Mucosa of gallbladder (tissue), 1 donor: Measurements from ENCODE around the gene AHCYL1. TPM values are rescaled to one million over a fixed set of nuclear protein-coding genes. Genes with fewer than 3 reads are reported as not detected.
"Not testable (repeated sequence)": the region's sequence is repeated elsewhere in the genome, so short reads cannot be mapped to it uniquely, and the experiment has no call there.

ENCODE experiments used
- DNase-seq: peaks from one replicate; pipeline ENCODE4 v3.0.0-alpha.2; 2020; ENCODE audit warnings: low spot score
- total RNA-seq: library from RNA; stranded (reverse); gene quantifications from one replicate; pipeline ENCODE4 v1.2.1, GENCODE V29; 2021
- donor health status: DM: no; HTN: no; CAD: no.

Gene AHCYL1
- total RNA-seq, 1 donor from 2014 or later: 166 TPM

DNA sequence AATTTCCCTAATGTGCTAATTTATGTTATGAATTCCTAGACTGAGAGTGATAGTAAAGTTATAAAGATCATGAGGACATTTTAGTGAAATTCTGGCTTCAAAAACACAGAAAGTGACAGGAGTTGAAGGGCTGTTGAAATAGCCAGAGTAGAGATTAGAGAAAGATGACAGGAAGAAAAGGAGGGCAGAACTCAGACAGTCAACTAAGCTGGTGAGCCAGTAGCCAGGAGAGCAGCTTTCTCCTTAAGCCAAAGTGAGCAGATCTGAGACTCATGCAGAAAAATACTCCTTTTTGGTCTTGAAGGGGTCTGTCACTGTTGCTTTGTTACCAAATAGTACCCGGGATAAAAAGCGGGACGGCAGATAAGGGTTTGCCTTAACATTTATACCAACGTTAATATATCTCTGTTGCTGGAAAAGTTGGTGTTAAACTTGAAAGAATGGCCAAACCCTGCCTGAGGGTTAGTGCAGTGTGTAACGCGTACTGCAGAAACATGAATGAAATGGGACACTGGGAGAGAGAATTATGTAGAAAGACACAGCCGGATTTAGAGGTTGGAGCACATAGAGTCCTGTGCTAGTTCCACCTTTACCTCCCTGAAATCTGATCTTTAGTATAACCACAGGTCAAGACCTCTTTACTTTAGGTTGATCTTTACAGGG, 12.8 kb downstream of the AHCYL1 start:
- no peak for DNase-seq

DNA sequence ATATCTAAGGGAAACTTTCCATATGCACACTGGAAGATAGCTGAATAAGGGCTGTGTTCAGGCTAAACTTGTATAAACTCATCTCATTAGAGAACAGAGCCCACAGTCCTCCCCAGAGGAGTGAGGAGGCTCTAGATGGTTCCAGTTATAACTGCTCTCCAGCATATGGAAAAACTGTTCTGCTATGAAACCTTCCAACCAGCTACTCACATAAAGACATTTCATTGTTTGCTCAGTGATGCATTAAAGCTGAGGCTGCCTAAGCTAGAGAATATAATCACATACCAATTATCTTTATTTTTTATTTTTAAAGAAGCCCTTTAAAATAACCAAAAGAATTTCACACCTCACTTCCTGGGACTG, 13.3 kb downstream of the AHCYL1 start:
- no peak for DNase-seq

DNA sequence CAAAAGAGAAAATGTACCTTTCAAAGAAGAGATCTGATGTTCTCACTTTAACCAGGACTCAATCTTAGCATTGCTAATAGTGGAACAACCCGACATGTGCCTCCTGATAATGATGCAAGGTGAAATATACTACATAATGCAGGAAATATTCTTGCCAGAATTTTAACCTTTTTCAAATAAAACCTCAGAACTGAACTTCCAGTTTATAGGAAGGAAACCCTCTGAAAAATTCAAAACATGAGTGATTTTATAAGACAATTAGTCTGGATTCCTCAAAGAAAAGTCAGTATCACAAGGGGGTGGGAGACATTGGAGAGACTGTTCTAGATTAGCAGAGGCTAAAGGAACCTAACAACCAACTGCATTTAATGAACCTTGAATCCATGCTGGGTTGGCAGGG, 18.1 kb downstream of the AHCYL1 start:
- DNase-seq: no peak

DNA sequence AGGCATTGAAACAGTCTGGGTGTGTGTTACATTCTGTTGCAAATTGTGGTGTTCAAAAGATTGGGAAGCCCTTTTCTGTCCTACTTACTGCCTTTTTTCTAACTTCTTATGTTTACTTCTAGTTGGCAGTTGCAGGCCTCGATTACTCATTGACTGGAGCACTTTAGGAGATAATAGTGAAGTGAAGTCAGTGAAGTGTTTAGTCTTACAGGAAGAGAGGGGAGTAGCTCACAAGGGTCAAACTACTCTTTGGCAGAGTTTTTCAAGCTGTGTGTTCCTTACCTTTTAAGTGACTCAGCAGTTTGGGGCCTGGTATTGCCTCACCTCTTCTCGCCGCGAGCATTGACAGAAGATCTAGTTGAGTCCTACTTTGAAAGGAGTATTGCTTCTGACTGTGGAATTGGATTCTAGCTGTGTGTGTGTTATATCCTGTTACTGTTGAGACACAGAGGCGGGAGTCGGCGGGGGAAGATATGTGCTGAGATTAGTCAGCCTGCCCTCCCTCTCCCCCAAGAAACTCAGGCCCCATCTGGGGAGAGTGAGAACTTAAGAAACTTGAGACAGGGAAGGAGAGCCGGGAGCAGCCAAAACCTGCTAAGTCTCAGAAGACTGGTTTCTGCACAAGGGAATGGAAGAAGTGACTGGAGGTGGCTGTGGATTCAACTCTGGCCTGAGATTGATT, 19.3 kb downstream of the AHCYL1 start:
- DNase-seq: peak; percentile 72

DNA sequence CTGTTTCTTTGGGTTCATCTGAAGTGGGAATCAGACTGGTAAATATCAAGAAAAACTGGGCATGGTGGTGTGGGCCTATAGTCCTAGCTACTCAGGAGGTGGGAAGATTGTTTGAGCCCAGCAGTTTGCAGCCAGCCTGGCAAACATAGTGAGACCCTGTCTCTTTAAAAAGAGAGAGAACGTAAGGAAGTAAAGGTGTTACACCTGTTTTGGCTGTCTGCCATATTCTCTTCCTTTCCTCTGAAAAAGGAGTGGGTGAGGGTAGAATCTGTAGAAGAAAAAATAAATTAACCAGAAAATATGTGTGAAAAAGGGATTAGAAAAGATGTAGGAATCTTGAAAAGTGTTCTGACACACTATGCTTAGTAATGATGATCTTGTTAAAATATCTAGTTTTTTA, 20.0 kb downstream of the AHCYL1 start:
- DNase-seq: no peak

DNA sequence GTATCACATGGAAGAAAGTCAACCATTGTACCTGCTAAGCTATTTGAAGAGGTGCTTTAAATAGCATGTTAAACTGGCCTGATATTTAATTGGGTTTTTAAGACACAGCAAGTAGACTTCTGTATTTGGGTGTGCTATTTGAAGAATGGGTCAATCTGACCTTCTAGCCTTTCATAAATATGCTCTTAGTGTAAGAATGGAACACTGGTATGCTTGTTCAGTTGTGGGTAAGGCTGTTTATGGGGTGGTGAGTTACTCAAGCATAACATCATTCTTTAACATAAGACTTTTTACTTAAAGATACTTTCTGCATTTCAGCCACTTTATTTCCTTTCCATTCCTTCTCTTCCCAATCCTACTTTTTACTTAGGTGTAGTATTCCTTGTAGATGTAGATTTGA, 21.4 kb downstream of the AHCYL1 start:
- no peak for DNase-seq

DNA sequence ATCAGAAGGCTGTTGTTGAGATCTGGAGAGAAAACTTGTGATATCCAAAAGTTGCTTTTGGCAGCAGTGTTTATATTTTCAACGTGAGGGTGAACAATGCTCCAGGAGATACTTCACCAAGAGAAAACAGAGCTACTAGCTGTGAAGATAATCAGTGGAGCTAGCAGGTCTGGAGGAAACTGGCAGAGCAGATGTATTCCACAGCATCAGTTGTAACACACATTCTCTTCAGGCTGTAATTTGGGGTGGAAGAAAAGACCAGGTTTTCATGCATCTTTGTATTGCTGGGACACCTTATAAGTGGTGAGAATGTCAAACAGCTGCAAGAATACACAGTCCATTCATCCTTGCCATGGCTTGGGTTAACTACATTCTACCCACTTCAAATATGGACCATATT, 22.0 kb downstream of the AHCYL1 start:
- no peak for DNase-seq

DNA sequence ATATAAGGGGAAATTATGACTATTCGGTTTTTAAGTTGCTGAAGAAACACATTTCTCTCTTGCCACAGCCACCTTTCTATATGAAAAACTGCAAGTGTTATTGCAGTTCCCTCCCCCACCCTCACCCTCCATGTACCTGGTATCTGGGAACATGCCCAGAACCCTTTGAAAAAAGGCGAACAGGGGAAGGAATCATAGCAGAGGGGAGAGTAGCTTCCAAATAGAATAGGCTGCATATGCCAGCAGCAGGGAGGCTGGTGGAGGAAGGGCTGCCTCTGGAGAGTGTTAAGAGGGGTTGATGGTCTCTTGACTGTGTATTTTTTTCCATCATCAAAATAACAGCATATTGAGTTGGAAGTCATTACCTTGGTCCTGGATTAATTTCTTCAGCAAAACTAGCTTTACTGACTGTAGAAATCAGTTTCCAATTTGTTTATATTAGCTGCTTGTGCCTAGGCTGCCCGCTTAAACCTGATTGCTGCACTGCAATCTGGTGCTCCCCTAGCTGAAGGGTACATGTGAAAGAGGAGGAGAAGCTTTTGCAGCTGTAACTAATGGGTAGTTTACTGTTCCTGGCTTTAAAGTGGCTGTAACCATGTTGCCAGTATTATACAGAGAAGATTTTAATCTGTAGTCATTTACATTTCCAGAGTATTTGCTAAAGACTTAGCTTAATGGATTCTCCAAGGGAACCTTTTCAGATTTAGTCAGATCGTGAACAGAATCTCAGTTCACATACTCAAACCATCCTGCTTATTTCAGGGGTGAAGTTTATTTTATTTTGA, 22.7 kb downstream of the AHCYL1 start:
- DNase-seq: no peak

DNA sequence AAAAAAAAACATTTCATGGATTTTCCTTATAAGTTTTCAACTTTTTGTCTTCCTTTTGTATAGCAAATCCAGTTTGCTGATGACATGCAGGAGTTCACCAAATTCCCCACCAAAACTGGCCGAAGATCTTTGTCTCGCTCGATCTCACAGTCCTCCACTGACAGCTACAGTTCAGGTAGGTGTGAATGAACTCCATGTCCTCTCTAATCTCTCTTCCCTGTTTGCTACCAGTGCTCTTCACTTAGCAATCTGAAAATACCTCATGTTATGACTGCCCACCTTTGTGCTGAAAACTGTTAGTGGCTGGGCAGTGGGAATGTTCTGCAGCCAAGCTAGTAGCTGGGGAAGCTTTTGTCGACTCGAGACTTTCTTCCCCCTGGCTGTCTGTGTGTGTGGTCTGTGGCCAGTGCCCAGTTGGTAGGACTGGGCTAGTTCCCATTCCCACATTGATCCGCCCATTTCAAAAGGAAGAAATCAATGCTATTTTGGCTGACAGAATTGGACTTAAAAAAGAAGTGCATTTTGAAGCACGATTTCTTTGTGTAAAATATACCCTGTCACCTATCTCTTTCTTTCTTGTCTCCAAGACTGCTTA, 24.5 kb downstream of the AHCYL1 start:
- no peak for DNase-seq

DNA sequence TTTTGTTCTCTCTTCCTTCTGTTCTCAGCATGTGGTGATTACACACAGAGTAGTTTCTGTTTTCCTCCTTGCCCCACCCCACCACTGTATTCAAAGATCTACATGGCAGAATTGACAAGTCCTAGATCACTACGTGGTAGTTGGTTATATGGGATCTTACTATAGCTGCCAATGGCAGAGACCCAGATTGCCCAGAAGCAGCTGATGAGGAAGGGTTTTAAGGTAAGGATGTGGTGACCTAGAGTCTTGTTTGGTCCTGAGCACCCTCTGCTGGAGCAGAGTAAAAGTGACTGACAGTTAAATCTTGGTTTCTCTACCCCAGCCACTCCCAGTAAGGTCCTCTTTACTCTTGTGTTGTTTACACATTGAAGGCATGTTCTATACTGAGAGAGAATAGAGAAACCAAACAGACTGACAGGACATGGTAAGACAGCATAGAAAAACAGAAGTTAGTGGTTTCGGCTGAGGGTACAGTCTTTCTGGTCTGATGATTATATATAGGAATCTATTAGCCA, 27.0 kb downstream of the AHCYL1 start:
- peak; percentile 36 for DNase-seq

DNA sequence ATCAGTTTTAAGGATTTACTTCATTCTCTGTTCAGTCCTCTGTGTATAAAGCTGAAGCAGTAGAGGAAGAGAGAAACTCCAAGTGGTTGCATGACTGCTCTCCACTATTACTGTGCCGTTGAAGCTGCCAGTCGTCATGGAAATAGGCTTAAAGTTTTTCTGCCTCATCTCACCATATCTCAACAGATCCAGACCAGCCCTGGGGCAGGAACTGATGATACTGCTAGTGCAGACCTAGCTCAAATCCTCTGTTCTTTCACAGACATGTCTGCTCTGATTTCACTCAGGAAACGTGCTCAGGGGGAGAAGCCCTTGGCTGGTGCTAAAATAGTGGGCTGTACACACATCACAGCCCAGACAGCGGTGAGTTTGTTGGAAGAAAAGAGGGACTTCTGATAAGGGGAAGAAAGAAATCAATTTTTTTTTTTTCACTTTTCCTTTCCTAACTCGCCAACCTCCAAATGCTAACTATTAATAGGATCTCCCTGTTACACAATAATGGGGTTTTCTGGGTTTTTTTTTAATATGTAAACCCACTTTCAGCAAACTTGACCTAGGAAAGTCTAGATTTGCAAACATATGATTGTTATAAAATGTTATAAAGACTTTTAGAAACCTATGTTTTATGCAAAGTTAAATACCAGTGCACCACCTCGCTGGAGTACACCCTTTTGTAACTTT, 27.7 kb downstream of the AHCYL1 start:
- no peak for DNase-seq

DNA sequence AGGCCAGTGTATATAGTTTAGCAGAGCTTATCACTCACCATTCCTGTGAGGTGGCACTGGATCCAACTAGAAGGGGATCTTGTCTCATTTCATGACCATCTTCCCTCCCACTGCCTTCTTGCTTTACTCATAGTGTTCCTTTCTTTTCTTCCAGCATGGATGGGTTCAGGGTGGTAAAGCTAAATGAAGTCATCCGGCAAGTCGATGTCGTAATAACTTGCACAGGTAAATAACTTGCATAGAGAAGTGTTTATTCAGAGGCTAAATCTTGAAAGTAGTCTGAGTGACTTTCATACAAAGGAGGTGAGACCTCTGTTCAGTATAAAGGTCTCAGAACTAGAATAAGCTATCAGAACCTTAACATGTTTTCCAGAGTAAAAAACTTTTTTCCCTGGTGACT, 33.2 kb downstream of the AHCYL1 start:
- DNase-seq: no peak

DNA sequence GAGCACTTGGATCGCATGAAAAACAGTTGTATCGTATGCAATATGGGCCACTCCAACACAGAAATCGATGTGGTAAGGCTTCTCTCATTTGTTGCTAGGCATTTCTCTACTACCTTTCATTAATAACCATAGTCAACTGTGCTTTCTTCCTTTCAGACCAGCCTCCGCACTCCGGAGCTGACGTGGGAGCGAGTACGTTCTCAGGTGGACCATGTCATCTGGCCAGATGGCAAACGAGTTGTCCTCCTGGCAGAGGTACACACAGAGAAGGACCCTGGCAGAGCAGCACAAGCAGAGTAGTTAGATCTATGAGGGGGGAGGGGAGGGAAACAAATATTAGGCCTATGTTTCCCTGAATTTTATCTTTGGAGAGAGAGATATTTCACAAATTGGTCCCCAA, 33.8 kb downstream of the AHCYL1 start:
- DNase-seq: no peak

DNA sequence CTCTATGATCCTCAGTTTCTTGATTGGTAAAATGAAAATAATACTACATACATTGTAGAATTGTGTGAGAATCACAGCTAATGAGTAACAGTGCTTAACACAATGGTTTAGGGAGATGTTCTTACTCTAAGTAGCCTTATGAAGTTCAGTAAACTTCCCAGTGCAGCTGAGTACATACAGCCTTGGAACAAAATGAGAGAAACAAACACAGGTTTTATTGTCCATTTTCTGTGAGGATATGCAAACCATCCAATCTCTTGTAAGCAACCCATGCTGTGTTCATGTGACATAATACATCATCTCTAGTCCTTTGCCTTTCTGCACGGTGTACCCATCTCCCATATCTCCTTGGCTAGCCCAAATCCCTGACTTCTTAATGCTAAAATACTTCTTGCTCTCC, 35.2 kb downstream of the AHCYL1 start:
- DNase-seq: no peak

DNA sequence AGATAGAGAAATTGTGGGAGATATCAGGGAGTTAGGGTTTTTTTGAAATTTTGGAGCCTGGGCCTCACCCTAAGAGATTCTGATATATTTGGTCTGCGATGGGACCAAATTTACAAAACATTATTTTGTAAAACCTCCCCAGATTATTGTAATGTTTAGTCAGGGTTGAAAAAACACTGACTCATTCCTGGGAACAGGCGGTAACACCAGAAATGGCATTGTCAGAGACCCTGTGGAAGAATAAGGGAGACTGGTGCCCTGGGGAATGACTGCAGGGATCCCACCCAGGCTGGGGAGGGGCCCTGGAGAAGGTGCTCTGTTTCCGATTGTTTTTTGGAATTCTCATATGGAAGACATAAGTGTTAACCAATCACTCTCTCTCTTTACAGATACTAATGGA, 36.7 kb downstream of the AHCYL1 start:
- no peak for DNase-seq

DNA sequence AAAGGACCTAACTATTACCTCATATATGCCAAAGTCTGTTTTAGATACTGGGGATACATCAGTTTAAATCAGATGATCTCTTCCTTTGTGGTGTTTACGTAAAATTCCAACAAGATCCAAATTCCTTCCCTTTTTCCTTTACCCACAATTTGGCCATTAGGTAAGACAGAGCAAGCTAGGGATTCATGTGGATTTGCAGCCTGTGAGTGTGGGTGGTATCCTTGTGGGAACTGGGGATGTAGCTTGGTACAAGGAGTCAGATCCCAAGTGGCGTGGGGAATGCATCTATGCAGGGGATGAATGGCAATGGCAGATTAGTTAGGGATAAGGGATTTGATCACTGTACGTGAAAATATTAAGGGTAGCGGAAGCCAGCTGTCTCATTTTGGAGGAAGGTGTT, 40.0 kb downstream of the AHCYL1 start:
- DNase-seq: no peak

DNA sequence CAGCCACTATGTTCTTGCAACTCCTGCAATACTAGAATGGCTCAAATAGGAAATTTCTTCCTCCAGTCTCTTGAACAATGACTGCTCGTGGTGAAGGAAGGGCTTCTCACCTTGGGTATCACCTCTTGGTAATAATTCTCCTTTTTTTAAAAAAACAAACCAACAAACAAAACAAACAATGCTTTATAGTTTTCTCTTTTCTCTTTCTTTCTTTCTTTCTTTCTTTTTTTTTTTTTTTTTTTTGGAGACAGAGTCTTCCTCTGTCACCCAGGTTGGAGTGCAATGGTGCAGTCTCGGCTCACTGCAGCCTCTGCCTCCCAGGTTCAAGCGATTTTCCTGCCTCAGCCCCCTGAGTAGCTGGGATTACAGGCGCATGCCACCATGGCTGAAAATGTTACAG, 46.1 kb downstream of the AHCYL1 start:
- not testable (repeated sequence) for DNase-seq

DNA sequence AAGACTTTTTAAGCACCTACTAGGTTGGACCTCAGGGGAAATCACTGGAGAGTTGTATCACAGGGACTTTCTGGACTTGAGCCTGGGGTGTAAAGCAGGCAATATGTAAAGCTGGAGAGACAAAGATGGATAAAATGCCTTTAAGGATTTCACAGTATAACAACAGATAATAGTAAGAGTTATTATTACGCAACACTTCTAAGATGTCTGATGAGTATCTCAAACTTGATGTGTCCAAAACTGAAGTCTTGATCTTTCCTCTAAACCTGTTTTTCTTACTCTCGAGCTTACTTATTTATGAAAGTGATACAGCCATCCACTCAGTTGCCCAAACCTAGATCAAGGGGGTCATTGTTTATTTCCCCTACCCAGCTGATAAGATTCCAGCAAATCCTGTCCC, 47.8 kb downstream of the AHCYL1 start:
- DNase-seq: no peak

DNA sequence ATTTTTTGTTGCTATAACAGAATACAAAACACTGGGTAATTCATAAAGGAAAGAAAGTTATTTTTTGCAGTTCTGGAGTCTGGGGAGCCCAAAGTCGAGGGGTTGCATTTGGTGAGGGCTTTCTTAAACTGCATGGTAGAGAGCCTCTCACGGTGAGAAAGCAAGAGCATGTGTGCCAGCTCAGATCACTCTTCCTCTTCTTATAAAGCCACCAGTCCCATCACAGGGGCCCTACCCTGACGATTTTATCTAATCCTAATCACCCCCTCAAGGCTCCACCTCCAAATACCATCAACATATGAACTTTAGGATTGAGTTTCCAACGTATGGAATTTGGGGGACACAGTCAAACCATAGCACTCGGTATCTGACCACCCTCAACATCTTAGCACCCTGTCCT, 48.9 kb downstream of the AHCYL1 start:
- DNase-seq: no peak

DNA sequence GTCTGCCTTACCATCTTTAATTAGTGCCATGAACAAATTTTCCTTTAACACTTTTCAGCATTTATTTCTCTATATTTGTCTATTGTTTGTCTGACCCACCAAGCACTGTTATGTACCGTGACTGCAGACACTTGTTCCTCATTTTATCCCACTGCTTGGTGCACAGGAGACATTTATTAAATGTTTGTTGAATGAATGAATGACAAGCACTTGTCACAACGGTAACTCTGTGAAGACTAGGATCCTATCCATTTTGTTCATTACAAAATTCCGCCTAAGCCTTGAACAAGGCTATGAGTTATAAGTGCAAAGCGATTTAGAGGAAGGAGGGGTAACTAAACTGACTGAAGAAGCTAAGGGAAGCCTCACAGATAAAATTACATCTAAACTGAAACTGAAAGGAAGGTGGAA, 49.5 kb downstream of the AHCYL1 start:
- no peak for DNase-seq

DNA sequence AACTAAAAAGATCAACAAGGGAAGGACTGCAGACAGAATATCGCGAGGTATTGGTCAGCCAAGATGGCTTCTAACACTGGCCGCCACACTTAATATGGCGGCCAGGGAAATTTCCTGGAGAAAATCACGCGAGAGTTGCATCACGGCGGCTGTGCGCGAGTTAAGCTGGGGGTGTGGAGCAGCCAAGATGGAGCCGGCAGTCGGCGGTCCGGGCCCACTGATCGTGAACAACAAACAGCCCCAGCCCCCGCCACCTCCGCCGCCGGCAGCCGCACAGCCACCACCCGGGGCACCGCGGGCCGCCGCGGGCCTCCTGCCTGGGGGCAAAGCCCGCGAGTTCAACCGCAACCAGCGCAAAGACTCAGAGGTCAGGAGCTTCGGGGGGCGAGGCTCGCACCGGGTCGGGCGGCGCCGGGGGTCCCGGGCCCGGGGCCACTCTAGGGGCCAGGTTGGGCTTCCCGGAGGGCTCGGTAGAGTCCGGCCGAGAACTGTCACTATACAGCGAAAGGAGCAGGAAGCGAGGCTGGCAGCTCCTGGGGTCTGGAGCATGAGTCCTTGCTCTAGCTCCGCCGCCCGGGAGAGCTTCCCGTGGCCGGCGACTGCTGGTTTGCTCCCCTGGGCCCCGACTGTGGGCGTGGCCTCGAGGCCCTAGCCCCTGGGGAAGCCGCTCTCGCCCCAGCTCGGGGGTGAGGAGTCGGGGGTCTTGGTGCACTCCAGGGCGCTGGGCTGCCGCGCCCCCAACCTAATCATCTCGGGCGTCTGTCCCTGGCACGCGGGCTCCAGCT, 50.1 kb downstream of the AHCYL1 start, which contains the start of gene STRIP1:
STRIP1 (plus strand) TSS at position 174 of the 785 bp plus-strand sequence; CDS start at position 188, 14 bp downstream.
- DNase-seq: peak; percentile 96
